PC-3 (cell line): Measurements from ENCODE around the gene ZNF195. TPM values are rescaled to one million over a fixed set of nuclear protein-coding genes. Genes with fewer than 3 reads are reported as not detected.
A peak's percentile ranks its signal among the peaks of the same experiment; 100 is the strongest.

Experiments used
- ATAC-seq: fragments of 200-7000 bp; cut with Tn5 transposase; 2 replicates; pipeline ENCODE4 v1.9.1; 2020; ENCODE audit warnings: mild to moderate bottlenecking, moderate library complexity
- BruUV-seq: library from RNA; stranded (reverse); fragments of 400-500 nt; replicated peaks from 2 replicates; lab custom pipeline; 2021; lab: Mats Ljungman, UMichigan
- CTCF ChIA-PET: fragments of 300-600 bp; sonication (Branson Sonifier 250); formaldehyde crosslinking; loops from one replicate; lab custom pipeline; 2022; ENCODE audit warnings: antibody characterized with exemption; lab: Charles Lee
- POLR2A ChIA-PET: fragments of 300-600 bp; sonication (Branson Sonifier 250); formaldehyde crosslinking; loops from one replicate; lab custom pipeline; 2022; ENCODE audit warnings: antibody characterized with exemption; ENCODE audit not compliant: unreplicated experiment; lab: Charles Lee
- DNase-seq: peaks from one replicate; pipeline ENCODE4 v3.0.0-alpha.2; 2015
- H2AFZ ChIP-seq: fragments of 300-600 bp; sonication (generic); 2 replicates; pipeline ENCODE4 v1.6.0; 2016; ENCODE audit warnings: antibody characterized with exemption, low read length
- H3F3A ChIP-seq: fragments of 300-600 bp; sonication (generic); one replicate; pipeline ENCODE4 v1.6.0; 2017; ENCODE audit warnings: antibody characterized with exemption, low read length, control low read depth, mild to moderate bottlenecking; ENCODE audit not compliant: unreplicated experiment
- H3K27ac ChIP-seq: fragments of 300-600 bp; sonication (generic); 2 replicates; pipeline ENCODE4 v1.5.1; 2016; ENCODE audit warnings: mild to moderate bottlenecking, low read length
- H3K27me3 ChIP-seq: fragments of 300-600 bp; sonication (generic); 2 replicates; pipeline ENCODE4 v1.6.1; 2016; ENCODE audit warnings: low read length, mixed read lengths
- H3K36me3 ChIP-seq: fragments of 300-600 bp; sonication (generic); 2 replicates; pipeline ENCODE4 v1.6.1; 2016; ENCODE audit warnings: low read depth, mixed run types, low read length, mixed read lengths
- H3K4me1 ChIP-seq: fragments of 300-600 bp; sonication (generic); 2 replicates; pipeline ENCODE4 v1.5.1; 2016; ENCODE audit warnings: low read length; ENCODE audit not compliant: insufficient read depth
- H3K4me2 ChIP-seq: fragments of 300-600 bp; sonication (generic); 2 replicates; pipeline ENCODE4 v1.6.0; 2016; ENCODE audit warnings: low read length
- H3K4me3 ChIP-seq: fragments of 300-600 bp; sonication (generic); 2 replicates; pipeline ENCODE4 v1.5.1; 2016; ENCODE audit warnings: mild to moderate bottlenecking, low read length, mixed read lengths
- H3K79me2 ChIP-seq: fragments of 300-600 bp; sonication (generic); 2 replicates; pipeline ENCODE4 v1.6.1; 2017; ENCODE audit warnings: low read length, mixed read lengths
- H3K9ac ChIP-seq: fragments of 300-600 bp; sonication (generic); 2 replicates; pipeline ENCODE4 v1.6.0; 2016; ENCODE audit warnings: mild to moderate bottlenecking, low read length
- H3K9me2 ChIP-seq: fragments of 300-600 bp; sonication (generic); replicated peaks from 2 replicates; pipeline ENCODE4 v1.6.1; 2016; ENCODE audit warnings: mixed run types, low read length, mixed read lengths
- H3K9me3 ChIP-seq: fragments of 300-600 bp; sonication (generic); 2 replicates; pipeline ENCODE4 v1.6.1; 2016; ENCODE audit warnings: low read length, mixed read lengths
- H4K20me1 ChIP-seq: fragments of 300-600 bp; sonication (generic); 2 replicates; pipeline ENCODE4 v1.6.1; 2016; ENCODE audit warnings: low read length, mixed read lengths
- EZH2 ChIP-seq: fragments of 300-600 bp; sonication (generic); IDR thresholded peaks from one replicate; pipeline ENCODE4 v1.6.1; 2017; ENCODE audit warnings: antibody characterized with exemption, mild to moderate bottlenecking, low read length; ENCODE audit not compliant: unreplicated experiment
- EZH2phosphoT487 ChIP-seq: fragments of 300-600 bp; sonication (generic); IDR thresholded peaks from 2 replicates; pipeline ENCODE4 v1.6.1; 2018; ENCODE audit warnings: mild to moderate bottlenecking, antibody characterized with exemption, low read length, borderline replicate concordance
- intact Hi-C: fragments of 100-400 bp; cut with micrococcal nuclease; formaldehyde crosslinking; loops from 2 replicates; pipeline ENCODE4 v1.9.0; 2023
- total RNA-seq: library from RNA; depleted of rRNA; stranded (reverse); fragments of >200 nt; gene quantifications from 2 replicates; pipeline ENCODE4 v1.2.3, GENCODE V29; 2014
- TF ChIP-seq, protein P1 (sequence below): fragments of 300-600 bp; sonication (generic); conservative IDR thresholded peaks from 2 replicates; pipeline ENCODE4 v1.5.1; 2017; ENCODE audit warnings: antibody characterized with exemption, low read depth, mild to moderate bottlenecking, low read length

Gene ZNF195
- total RNA-seq, 1 experiment from 2014 or later: 47.9 TPM

DNA sequence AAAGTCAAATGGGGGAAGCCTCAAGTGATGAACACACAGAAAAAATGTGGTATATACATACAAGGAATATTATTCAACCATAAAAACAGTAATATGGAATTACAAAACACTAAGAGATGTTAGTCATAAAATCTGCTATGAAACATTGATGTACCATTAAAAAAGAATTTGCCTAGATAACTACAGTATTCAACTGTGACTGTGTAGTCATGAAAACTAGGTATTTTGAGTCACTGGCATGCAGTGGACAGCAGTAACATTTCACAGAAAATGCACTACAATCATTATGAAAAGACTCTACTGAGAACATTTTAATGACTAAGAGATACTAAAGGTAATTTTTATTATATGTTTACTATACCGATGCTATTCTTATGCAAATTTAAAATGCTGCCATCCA is 11.7 kb downstream of the ZNF195 start:
- peaks cover 27% of the 10 kb centered on the region for H3K9me3 ChIP-seq
- H3K9me2 ChIP-seq: no peaks in the 10 kb centered on the region
- no peak overlapping the region for H3K4me2 ChIP-seq
- no peaks in the 10 kb centered on the region for H3K27me3 ChIP-seq
- H3K36me3 ChIP-seq: peaks cover 96% of the 10 kb centered on the region
- no peak overlapping the region for H3K4me3 ChIP-seq
- ChIA-PET CTCF (no interaction called here), POLR2A (no interaction called here)
- no peak overlapping the region for H2AFZ ChIP-seq
- ATAC-seq: no peak
- H4K20me1 ChIP-seq: 0 out of 2 replicates have a peak, but pooled peaks cover 4% of the 10 kb centered on the region
- no peak for TF ChIP-seq EZH2phosphoT487
- TF ChIP-seq, protein P1, sequence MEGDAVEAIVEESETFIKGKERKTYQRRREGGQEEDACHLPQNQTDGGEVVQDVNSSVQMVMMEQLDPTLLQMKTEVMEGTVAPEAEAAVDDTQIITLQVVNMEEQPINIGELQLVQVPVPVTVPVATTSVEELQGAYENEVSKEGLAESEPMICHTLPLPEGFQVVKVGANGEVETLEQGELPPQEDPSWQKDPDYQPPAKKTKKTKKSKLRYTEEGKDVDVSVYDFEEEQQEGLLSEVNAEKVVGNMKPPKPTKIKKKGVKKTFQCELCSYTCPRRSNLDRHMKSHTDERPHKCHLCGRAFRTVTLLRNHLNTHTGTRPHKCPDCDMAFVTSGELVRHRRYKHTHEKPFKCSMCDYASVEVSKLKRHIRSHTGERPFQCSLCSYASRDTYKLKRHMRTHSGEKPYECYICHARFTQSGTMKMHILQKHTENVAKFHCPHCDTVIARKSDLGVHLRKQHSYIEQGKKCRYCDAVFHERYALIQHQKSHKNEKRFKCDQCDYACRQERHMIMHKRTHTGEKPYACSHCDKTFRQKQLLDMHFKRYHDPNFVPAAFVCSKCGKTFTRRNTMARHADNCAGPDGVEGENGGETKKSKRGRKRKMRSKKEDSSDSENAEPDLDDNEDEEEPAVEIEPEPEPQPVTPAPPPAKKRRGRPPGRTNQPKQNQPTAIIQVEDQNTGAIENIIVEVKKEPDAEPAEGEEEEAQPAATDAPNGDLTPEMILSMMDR: no peak
- no peak for TF ChIP-seq EZH2
- no peaks in the 10 kb centered on the region for H3F3A ChIP-seq
- peaks cover 10% of the 10 kb centered on the region for H3K79me2 ChIP-seq
- no peak for DNase-seq
- no peak overlapping the region for H3K9ac ChIP-seq
- H3K27ac ChIP-seq: no peak overlapping the region
- intact Hi-C loops: no loop called here
- no TSS peak for BruUV-seq
- no peaks in the 10 kb centered on the region for H3K4me1 ChIP-seq

DNA sequence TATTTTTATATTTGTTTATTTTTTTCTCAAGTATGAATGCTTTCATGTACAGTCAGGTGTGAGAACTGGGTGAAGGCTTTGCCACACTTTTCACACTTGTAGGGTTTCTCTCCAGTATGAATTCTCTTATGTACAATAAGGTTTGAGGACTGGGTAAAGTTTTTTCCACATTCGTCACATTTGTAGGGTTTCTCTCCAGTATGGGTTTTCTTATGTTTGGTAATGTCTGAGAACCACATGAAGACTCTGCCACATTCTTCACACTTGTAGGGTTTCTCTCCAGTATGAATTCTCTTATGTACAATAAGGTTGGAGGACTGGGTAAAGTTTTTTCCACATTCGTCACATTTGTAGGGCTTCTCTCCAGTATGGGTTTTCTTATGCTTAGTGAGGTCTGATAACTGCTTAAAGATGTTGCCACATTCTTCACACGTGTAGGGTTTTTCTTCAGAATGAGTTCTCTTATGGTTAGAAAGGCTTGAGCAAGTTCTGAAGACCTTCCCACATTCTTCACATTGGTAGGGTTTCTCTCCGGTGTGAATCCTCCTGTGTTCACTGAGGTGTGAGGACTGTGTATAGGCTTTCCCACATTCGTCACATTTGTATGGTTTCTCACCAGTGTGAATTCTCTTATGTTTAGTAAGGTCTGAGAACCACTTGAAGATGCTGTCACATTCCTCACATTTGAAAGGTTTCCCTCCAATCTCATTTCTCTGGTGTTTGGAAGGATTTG is 19.7 kb downstream of the ZNF195 start:
- no peaks in the 10 kb centered on the region for H3K4me1 ChIP-seq
- H3K9me2 ChIP-seq: no peaks in the 10 kb centered on the region
- no peaks in the 10 kb centered on the region for H3F3A ChIP-seq
- no peak overlapping the region for H3K4me2 ChIP-seq
- peaks cover 61% of the 10 kb centered on the region for H3K36me3 ChIP-seq
- H3K27ac ChIP-seq: no peak overlapping the region
- intact Hi-C loops: no loop called here
- ChIA-PET POLR2A (no interaction called here), CTCF (no interaction called here)
- TF ChIP-seq EZH2 (no peak), EZH2phosphoT487 (no peak)
- TF ChIP-seq, protein P1: no peak
- no peak for DNase-seq
- H3K79me2 ChIP-seq: no peaks in the 10 kb centered on the region; the same call in 1 of the 2 replicates
- ATAC-seq: no peak
- no TSS peak for BruUV-seq
- H3K4me3 ChIP-seq: peak overlapping the region; percentile 31; the same call in 1 of the 2 replicates
- H2AFZ ChIP-seq: no peak overlapping the region
- no peaks in the 10 kb centered on the region for H3K27me3 ChIP-seq
- no peak overlapping the region for H3K9ac ChIP-seq
- H3K9me3 ChIP-seq: peaks cover 53% of the 10 kb centered on the region
- H4K20me1 ChIP-seq: no peaks in the 10 kb centered on the region

DNA sequence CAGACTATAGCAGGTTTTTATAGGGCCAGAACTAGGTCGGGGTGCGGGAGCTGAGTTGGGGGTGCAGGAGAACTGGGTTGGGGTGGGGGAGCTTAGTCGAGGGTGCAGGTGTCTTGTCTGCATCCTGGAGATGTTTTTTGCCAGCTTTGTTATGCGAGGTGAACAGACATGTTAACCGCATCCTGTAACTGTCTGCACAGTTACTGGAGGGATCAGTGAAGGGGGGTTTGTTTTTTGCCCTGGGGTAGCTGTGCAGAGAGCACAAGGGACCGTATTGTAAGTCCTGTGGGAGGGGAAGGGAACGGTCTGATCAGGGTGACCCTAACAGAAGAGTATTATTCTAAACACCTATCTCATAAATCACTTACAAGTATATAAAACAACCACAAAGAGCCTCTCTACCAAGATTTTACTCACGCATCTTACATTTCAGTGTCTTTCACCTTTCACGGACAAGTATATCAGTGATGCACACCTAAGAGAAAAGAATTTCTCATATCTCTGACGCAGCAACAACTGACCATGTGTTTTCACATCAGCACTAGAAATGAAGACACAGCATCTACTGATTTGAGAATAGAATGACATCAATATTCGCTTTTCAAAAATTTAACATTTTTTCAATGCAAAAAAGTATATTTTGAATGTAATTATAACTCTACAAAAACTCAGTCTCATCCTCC is 20.8 kb downstream of the ZNF195 start:
- Histone ChIP-seq H2AFZ (no peak overlapping the region), H3K79me2 (no peaks in the 10 kb centered on the region; the same call in 1 of the 2 replicates), H3K9me3 (peaks cover 41% of the 10 kb centered on the region), H4K20me1 (no peaks in the 10 kb centered on the region), H3K4me3 (no peak overlapping the region), H3F3A (no peaks in the 10 kb centered on the region), H3K9ac (no peak overlapping the region), H3K4me2 (no peak overlapping the region), H3K4me1 (no peaks in the 10 kb centered on the region), H3K27me3 (no peaks in the 10 kb centered on the region), H3K36me3 (peaks cover 50% of the 10 kb centered on the region), H3K9me2 (no peaks in the 10 kb centered on the region), H3K27ac (no peak overlapping the region)
- ChIA-PET POLR2A (no interaction called here), CTCF (no interaction called here)
- ATAC-seq (no peak), DNase-seq (no peak)
- intact Hi-C loops: no loop called here
- BruUV-seq: no TSS peak
- TF ChIP-seq EZH2 (no peak), EZH2phosphoT487 (no peak)
- TF ChIP-seq, protein P1: no peak
